NCI-H526 treated with DMSO at 0.1 percent for 48 hours (cell line): ENCODE measurements around the gene NUDT7.

ENCODE experiments used
- DNase-seq: peaks from one replicate; lab custom pipeline; 2025; lab: John Stamatoyannopoulos, UW

The NUDT7 gene

DNA sequence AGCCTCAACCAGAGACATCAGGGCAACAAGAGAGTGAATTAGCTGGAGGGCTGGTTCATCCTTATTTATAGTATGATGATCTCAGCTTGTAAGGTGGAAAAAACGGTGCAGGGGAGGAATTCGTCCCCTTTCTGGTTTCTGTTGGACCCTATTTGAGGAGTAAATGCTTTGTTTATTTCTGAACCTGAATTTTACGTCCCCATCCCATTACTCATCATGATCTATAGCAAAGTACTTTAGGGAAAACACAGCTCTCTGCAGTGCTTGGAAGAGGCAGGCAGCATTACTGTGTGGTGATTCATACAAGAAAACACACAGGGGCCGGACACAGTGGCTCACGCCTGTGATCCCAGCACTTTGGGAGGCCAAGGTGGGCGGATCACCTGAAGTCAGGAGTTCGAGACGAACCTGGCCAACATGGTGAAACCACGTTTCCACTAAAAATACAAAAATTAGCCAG, 58.1 kb downstream of the NUDT7 start:
- DNase-seq, result no peak

DNA sequence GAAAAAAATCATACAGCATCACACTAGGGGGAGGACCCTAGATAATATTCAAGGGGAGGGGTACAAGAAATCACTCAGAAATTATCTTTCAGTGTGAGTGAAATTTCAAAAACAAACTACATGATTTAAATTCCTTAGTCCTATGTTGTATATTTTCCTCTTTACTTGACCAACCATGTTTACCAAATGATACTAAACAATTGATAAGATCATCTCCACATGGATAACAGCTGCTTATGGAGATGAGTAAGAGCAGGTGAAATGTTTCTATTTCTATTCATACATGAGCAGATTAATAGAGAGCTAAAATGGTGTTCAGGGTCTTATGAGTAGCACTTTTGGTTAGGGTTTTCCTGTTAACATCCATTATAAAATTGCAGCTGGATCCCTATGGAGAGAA, 58.8 kb downstream of the NUDT7 start:
- no peak for DNase-seq

DNA sequence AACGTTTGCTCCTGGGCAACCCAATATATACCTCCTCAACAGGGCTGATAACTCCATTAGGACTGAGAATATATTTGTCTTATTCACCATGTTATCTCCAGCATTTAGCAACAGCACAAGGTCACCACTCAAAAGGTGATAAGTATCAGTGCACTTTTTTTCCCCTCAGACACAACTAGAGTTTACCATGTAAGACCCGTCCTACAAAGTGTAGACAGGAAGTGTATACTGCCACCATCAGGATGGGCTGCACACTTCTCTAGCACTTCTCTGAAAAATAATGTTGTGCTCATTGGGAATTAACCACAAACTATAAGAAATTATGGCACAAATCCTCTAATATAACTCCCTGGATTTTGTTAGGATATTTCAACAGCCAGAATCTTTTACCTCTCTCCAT, 60.4 kb downstream of the NUDT7 start:
- no peak for DNase-seq

DNA sequence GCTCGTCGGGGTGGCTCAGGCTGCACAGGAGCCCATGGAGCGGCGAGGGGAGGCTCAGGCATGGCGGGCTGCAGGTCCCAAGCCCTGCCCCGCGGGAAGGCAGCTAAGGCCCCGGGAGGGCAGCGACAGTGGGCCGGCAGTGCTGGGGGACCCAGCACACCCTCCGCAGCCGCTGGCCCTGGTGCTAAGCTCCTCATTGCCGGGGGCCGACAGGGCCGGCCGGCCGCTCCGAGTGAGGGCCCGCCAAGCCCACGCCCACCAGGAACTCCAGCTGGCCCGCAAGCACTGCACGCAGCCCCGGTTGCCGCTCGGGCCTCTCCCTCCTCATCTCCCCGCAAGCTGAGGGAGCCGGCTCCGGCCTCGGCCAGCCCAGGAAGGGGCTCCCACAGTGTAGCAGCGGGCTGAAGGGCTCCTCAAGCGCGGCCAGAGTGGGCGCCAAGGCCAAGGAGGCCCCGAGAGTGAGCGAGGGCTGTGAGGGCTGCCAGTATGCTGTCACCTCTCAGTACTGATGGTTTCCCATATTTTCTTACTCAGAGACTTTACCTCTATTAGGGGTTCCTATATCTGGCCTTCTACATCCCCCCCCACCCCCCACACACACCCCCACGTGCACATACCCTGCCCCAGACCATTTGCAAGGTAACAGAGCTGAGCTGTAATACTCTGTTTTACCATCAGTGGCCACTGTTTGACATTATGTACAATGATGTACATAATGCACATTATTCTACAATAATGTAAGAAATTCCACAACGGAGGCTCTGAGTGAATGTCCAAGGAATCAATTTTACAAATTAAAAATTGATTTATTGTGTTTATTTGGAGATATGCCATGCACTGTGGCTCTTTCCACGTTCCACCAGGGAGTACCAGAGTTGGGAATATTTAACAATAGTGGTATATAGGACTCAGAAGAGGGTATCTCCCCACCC, 62.4 kb downstream of the NUDT7 start:
- DNase-seq, result no peak

DNA sequence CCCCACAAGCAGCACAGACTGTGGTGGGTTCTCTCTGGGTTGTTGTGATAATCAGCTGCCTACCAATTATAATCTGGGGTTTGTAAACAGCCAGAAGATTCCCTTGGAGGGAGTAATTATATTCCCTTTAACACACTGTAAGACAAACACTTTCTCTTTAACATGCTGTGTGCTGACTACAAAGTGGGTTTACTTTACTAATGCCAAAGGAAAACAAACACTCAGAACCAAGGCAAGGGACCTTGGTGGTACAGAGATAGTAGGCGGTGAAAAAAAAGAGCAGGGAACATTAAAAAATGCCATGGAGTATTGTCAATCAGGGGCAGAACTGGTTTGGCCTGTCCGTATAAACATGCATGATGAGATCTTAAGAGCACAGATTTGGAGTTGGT, 63.1 kb downstream of the NUDT7 start:
- no peak for DNase-seq

DNA sequence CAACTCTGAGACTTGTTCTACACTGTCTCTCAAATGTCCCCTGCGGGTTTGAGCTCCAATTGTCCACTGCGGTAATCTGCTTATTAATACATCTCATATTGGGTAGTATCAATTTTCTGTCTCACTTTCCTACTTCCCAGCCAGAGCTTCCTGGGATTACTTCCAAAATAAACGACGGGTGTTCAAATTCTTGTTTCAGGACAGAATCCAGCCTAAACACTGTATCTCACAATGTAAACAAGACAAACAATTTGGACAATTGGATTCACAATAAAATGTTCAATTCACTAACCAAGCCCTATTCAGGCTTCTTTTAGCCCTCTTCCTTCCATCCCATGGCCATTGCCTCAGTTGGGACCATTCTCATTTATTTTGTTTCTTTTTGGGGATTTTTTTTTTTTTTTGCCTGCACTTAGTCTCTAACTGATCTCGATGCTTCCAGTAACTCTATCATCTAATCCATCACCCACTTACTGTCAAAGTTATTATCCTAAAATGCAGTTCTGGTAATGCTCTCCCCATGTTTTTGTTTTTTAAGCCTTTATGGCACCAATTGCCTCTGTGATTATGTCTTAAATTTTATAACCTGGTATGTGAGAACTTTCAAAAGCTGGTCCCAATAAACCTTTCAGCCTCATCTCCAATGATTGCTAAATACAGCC, 64.0 kb downstream of the NUDT7 start:
- no peak for DNase-seq

DNA sequence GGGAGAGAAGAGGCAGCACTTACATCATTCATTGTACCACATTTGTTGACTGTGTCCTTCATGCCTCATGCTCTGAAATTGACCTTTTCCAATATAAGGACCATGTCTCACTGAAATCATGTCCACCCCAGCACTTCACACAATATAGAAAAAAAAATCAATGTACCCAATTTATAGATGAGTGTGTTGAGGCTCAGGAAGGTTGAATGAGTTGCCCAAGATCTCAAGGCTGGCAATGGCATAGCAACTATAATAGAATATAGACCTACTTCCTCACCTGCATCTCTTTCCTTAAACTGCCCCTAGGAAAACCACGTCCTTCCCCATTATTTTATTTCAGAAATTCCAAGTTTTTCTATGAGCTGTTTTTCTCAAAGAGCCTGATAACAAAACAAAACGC, 65.1 kb downstream of the NUDT7 start:
- DNase-seq, result no peak

DNA sequence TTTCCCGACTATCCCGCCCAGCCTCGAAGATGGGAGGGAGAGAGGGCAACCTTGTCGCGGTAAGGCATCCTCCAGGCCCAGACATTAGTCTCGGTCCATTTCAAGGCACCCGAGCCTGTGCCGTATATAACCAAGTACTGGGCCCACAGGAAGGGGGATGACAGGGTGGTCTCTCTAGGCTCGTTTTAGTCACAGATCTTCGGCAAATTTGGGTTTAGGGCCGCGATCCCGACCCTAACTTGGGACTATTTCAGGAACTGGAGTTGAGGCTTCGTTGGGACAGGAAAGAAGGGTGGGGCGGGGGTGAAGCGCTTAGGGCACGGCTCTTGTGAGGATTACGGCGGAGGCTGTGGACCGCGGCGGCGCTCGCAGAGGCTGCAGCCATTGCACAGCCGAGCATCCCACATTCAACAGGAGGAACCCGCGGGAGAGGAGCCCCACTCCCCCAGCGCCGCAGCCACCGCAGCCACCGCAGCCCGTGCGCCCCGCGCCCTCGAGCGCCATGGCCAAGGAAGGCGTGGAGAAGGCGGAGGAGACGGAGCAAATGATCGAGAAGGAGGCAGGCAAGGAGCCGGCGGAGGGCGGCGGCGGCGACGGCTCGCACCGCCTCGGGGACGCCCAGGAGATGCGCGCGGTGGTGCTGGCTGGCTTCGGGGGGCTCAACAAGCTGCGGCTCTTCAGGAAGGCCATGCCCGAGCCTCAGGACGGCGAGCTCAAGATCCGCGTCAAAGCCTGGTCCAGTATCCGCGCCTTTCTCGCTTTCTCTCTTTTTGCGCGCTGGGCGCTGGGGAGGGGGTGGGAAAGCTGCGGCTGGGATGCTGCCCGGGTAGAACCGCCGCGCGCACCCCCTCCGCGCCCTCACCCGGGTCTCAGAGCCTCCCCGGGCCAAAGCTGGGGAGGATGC, 66.1 kb downstream of the NUDT7 start, which contains the start of gene VAT1L:
VAT1L (plus strand) TSS at position 384 of the 904 bp plus-strand sequence; CDS start at position 503, 119 bp downstream.
- DNase-seq, result peak; percentile 28

DNA sequence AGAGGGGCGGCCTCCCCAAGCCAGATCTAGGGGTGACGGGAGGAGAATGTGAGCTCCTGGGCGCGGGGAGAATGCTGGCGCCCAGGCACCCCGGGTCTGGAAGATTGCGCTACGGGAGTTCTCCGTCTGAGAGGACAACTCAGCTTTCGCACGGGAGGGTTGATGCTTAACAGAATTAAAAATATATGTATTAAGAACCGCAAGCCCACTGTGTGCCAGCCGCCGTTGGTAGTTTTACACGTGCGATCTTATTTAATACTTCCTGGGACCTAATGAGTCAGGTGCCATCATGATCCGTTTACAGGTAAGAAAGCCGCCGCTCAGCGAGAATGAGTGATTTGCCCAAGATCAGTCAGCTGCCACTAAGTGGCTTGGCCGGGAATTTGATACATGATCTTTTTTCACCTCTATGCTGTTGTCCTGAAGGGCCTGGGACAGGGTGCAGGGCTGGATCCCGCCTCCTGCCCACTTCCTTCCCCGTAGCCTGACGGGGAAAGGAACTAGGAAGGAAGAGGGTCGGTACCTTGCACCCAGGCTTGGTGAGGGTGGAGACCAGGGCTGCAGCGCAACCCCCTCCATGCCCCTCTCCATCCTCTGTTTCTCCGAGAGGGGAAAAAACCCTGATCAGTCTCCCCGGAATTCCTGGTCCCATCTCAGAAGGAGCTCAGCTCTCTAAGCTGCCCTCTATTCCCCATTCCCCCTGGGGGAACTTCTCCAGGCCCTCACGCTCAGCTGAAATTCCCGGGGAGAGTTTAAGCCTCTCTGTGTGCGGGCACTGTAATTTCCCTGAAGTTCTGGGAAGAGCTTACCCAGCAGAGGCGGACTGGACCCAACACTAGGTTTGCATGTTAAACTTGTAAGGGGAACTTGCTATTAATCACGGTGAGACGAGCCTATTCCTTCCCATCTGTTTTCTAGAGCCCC, 67.0 kb downstream of the NUDT7 start:
- DNase-seq, result no peak

DNA sequence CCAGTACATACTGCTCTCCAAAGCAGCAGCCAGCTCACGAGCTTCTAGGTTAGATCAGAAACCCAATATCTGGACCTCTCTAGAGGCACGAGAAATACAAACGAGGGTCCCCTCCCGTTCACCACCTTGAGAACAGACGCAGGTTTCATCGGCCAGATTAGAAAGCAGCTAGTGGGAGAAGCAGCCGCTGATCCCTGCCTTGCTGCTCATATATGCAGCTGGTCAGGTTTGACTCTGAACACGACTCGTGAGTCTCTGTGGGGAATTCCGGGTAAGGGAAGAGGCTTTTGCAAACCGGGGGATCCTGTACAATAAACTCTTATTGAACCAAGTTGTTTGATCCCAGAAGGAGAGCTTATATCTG, 67.7 kb downstream of the NUDT7 start:
- DNase-seq, result no peak

DNA sequence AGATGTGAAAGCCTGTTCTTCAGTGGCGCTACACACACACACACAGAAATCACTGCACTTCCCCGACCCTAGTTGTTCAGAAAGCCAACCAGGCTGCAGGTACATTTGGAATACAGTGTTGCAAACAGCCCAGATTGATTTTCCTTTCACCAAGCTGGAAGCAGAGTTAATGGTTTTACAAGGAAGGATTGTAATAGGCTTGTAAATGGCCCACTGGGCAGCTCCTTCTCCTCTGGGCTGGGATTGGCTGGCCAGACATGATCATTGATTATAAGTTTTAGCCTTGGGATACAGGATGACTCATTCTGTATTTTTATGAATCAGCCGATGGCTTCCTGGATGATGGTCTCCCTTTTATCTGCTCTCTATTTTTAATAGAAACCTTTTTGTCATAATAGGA, 68.6 kb downstream of the NUDT7 start:
- no peak for DNase-seq
